Retinal pigment epithelial cell (primary cell): ENCODE measurements around the gene MYOG.

Source experiments
- DNase-seq: peaks from one replicate; pipeline ENCODE4 v3.0.0-alpha.2; 2010; ENCODE audit warnings: low read depth
- H3K4me3 ChIP-seq: 2 replicates; pipeline ENCODE4 v1.5.1; 2011; ENCODE audit warnings: mild to moderate bottlenecking, low read length, control low read depth, moderate library complexity
- TF ChIP-seq, protein P1 (sequence below): conservative IDR thresholded peaks from 2 replicates; pipeline ENCODE4 v1.5.1; 2011; ENCODE audit warnings: low read depth, low read length, control low read depth, inconsistent platforms

Gene MYOG

DNA sequence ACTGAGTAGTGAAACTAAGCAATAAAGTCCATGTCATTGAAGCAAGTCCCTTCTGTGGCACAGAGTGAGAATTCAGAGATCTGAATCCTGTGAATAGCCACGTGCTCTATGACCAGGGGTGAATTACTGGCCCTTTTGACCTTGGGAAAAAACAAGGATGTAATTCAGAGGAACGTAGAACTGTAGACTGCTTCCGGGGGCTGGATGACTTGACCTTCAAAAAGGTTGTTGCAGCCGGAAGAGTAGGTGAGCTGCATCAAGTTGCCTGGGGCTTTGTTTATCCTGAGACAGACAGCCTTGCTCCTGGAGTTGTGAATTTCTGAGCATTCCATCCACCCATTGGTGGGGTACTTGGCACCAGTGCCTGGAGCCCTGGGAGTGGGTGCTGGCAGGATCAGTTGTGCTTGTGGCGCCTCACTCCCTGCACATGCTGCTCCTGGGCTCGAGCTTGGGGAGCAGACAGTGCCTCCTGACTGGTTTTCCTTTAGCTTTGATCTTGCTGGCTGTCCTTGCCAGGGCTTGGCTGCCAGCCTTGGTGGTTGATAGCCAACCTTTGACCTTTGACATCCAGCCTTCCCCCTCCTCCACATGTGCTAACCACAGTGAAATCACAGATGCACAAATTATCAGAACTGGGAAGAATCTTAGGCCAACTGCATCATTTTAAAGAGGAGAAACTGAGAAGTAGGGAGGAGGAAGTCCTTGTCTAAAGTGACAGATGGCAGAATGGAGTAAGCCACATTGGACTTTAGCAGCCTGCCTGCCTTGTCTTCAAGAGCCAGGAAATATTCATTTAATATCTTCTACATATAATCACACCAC is 16.2 kb upstream of the MYOG start:
- TF ChIP-seq, protein P1, sequence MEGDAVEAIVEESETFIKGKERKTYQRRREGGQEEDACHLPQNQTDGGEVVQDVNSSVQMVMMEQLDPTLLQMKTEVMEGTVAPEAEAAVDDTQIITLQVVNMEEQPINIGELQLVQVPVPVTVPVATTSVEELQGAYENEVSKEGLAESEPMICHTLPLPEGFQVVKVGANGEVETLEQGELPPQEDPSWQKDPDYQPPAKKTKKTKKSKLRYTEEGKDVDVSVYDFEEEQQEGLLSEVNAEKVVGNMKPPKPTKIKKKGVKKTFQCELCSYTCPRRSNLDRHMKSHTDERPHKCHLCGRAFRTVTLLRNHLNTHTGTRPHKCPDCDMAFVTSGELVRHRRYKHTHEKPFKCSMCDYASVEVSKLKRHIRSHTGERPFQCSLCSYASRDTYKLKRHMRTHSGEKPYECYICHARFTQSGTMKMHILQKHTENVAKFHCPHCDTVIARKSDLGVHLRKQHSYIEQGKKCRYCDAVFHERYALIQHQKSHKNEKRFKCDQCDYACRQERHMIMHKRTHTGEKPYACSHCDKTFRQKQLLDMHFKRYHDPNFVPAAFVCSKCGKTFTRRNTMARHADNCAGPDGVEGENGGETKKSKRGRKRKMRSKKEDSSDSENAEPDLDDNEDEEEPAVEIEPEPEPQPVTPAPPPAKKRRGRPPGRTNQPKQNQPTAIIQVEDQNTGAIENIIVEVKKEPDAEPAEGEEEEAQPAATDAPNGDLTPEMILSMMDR, result no peak
- no peak for DNase-seq
- no peak overlapping the region for H3K4me3 ChIP-seq

DNA sequence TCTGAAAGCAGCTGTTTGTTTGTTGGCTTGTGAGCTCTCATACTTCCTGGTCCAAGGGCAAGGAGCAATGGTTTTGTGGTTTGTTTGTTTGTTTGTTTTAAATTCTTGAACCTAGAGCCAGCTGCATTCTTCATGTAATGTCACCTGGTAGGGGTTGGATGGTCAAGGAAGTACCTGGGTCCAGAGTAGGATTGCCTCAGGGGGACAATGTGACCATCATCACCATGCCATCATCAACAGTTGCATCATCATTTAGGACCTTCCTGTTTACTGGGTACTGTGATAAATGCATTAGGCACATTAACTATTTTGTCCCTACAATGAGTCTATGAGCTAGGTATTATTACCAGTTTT is 14.7 kb upstream of the MYOG start:
- TF ChIP-seq, protein P1, result no peak
- DNase-seq, result no peak
- no peak overlapping the region for H3K4me3 ChIP-seq

DNA sequence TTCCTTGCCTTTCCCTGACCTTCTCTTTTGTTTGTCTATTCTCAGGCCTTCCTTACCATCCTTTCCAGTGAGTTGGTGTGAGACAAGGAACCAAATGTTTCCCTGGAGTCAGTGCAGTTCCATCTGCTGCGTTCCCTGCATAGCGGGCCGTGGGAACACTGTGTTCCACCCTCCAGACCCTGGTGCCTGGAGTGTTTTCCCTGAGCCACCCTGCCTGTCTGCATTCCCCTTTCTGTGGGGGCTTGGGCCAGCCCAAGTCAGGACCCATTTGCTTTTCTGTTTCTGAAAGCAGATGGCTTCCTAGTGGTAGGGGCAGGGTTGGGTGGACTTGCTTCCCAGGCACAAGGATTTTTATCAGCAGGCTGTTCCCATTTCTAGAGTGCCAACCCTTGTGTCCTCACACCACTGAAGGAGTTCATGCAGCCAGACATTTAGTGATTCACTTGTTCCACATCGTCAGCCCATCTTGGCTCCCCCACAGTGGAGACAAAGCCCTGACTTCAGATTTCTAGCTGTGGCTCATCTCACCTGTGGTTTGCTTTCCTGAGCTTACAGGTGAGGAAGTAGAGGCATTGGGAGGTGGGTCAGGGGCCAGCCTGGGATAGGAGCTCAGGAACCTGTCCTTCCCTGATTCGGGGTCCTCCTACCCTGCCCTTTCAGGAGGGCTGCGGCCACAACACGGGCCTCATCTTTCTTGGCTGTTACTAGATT is 14.1 kb upstream of the MYOG start:
- TF ChIP-seq, protein P1, result no peak
- no peak overlapping the region for H3K4me3 ChIP-seq
- no peak for DNase-seq

DNA sequence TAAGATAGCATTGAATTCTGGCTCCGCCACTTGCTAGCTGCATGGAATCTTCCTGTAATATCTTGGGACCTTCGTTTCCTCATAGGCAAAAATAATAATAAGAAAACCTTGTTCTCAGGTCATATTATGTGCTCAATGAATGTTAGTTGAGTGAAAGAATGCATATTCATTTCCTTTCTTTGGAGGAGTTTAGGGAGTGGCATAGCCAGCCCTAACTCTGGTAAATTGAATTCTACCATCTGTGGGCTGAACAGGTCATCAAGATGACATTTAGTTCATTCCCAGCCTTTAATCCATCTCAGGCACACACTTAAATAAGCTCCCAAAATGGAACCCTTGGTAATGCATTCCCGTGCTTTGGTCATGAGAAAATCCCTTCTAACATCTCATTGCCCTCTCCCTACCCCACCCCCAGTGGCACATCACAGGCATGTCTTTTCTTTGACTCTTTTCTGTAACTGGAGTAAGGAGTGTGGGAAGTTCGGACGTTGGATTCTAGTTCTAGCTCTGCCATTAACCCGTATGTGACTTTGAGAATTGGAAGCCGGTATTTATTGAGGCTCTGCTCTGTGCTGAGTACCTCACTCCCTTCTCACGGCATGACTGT is 13.2 kb upstream of the MYOG start:
- TF ChIP-seq, protein P1, result no peak
- DNase-seq, result no peak
- H3K4me3 ChIP-seq, result no peak overlapping the region

DNA sequence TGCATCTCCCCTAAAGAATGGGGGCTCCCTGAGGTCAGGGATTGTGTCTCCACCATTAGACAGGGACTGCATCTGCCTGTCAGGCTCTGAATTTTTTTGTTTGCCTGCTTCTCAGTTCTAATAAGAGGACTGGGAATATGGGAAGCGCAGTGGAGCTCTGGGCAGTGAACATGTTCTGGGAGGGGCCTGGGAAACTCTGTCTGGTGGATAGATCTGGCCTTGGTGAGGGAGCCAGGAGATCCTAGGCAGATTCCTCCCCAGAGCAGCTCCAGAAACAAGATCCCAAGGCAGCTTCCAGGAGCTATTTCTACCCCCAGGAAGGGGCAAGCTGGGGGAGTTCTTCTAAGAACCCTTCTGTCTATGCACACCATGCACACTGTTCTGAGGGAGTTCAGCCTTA is 12.6 kb upstream of the MYOG start:
- TF ChIP-seq, protein P1, result no peak

DNA sequence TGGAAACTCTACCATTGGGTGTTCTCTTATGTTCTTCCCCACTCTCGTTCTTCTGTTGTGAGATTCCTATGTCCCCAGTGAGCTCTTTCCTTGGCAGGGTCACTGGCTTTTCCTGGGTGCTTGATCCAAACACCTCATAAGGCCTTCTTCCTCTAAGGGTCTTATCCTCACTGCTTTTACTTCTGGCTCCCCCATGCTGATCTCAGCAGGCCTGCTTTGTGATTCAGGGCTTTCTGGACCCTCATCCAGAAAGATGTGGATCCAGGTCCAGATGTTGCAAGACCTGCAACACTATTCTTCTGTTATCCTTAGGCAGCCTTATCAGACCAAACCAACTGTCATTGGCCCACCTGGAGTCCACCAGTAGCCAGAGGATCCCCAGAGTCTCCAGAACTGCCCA is 11.2 kb upstream of the MYOG start:
- DNase-seq, result no peak
- H3K4me3 ChIP-seq, result no peak overlapping the region
- TF ChIP-seq, protein P1, result no peak

More for the DNA sequence above, 12.6 kb upstream of the MYOG start:
- H3K4me3 ChIP-seq, result no peak overlapping the region
- DNase-seq, result no peak
